22Rv1 (cell line): ENCODE measurements around the gene CD2AP.

Experiments used
- H3K27ac ChIP-seq: fragments of 450-650 bp; 2 replicates; pipeline ENCODE4 v1.5.1; 2017
- CTCF ChIP-seq: fragments of 450-650 bp; IDR thresholded peaks from 2 replicates; pipeline ENCODE4 v1.5.1; 2017; ENCODE audit warnings: mild to moderate bottlenecking
- ZFX ChIP-seq: fragments of 450-650 bp; IDR thresholded peaks from 2 replicates; pipeline ENCODE4 v1.6.1; 2017; ENCODE audit warnings: antibody characterized with exemption, borderline replicate concordance

The CD2AP gene

GRCh38 chr6:47502920-47503319, 25.3 kb downstream of the CD2AP start:
- no peak overlapping the region for H3K27ac ChIP-seq
- TF ChIP-seq CTCF (no peak), ZFX (no peak)

- TF ChIP-seq ZFX (no peak), CTCF (no peak)
- peak overlapping the region; percentile 36 for H3K27ac ChIP-seq
Observed at GRCh38 chr6:47509937-47510336, 32.3 kb downstream of the CD2AP start.

- TF ChIP-seq ZFX, result no peak
- no peak overlapping the region for H3K27ac ChIP-seq
Observed at GRCh38 chr6:47512872-47513271, 35.3 kb downstream of the CD2AP start.

GRCh38 chr6:47519279-47519678, 41.7 kb downstream of the CD2AP start:
- TF ChIP-seq CTCF (no peak), ZFX (no peak)
- H3K27ac ChIP-seq, result no peak overlapping the region

GRCh38 chr6:47520282-47520681, 42.7 kb downstream of the CD2AP start:
- TF ChIP-seq ZFX (no peak), CTCF (no peak)
- H3K27ac ChIP-seq, result no peak overlapping the region

GRCh38 chr6:47521961-47522360, 44.4 kb downstream of the CD2AP start:
- H3K27ac ChIP-seq, result no peak overlapping the region
- TF ChIP-seq ZFX, result no peak
- TF ChIP-seq CTCF, result no peak

- TF ChIP-seq CTCF (no peak), ZFX (no peak)
- no peak overlapping the region for H3K27ac ChIP-seq
Observed at GRCh38 chr6:47524136-47524845, 46.7 kb downstream of the CD2AP start.

- H3K27ac ChIP-seq, result no peak overlapping the region
- TF ChIP-seq ZFX (no peak), CTCF (no peak)
Observed at GRCh38 chr6:47525330-47526057, 47.9 kb downstream of the CD2AP start.
